CD4-positive, alpha-beta T cell treated with Interleukin-12 subunit alpha and Interleukin-12 subunit beta, for 1 hour (primary cell): ENCODE results near the gene WBP2.
A peak's percentile ranks its signal among the peaks of the same experiment; 100 is the strongest.

Experiments used
- DNase-seq: peaks from one replicate; pipeline ENCODE4 v3.0.0-alpha.2; 2020

The WBP2 gene

DNA sequence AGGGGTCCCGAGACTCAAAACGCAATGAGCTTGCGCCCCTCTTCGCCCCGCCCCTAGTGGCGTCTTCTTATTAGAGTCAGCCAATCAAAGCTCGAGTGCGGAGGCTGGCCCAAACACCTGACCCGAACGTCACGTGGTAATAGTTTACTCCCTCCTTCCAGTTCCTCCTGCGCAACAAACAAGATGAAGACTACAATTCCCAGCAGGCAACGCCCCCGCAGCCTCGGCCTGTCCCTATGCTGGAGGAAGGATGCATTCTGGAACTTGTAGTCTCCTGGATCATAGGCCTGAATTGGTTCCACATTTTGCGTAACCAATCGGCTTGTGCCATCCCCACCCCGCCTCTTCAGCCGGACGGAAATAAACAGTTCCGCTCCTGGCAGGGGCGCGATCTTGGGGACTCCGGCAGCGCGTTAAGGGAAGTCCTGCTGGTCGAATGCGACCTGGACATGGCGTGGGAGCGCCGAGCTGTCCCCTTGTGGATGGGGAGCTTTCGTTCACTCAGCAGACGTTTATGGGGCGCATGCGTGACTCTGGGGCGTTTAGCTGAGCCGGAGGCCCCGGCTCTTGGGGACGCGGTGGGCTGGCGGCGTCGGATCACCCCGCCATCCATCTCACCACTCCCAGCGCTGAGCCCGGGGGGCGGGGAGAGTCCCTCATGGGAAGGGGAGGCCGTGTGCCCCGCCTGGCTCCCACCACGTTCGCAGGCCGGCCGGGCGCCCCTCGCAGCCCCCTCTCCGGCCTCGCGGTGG lies at the start of gene WBP2:
Gene WBP2, minus strand, starts transcription at position 26 of the 752 bp plus-strand sequence. CDS start 38 bp downstream, outside the sequence.
- peak; percentile 99 for DNase-seq

DNA sequence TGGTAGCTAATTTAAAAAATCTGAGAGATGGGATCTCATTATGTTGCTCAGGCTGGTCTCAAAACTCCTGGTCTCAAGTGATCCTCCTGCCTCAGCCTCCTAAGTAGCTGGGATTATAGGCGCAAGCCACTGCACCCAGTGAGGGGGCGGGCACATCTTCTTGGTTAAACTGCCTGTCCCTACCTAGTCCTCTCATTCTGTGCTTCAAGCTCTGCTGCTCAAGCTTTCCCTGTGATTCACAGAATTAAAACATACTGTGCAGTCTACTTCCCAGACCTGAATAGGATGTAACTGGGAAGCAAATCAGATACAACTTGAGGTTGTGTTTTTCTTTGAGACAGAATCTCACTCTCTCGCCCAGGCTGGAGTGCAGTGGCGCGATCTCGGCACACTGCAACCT lies 47.3 kb upstream of the WBP2 start:
- DNase-seq = no peak

DNA sequence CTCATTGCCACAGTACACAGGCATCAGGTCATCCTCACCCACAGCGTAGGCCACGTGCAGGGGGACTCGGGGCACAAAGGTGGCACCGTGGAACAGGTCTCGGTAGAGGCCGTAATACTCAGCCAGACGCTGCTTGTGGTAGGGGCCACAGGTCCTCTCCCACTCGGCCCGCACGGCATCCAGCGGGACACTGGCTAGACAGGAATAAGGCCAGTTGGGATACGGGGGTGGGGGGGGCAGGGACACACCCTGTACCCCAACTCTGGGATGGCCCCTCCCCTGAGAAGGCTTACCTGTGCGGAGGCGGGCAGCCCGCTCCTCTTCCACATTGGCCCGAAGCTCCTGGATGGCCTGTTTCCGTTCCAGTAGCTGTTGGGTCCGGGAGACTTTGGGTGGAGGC lies 46.6 kb upstream of the WBP2 start:
- no peak for DNase-seq

DNA sequence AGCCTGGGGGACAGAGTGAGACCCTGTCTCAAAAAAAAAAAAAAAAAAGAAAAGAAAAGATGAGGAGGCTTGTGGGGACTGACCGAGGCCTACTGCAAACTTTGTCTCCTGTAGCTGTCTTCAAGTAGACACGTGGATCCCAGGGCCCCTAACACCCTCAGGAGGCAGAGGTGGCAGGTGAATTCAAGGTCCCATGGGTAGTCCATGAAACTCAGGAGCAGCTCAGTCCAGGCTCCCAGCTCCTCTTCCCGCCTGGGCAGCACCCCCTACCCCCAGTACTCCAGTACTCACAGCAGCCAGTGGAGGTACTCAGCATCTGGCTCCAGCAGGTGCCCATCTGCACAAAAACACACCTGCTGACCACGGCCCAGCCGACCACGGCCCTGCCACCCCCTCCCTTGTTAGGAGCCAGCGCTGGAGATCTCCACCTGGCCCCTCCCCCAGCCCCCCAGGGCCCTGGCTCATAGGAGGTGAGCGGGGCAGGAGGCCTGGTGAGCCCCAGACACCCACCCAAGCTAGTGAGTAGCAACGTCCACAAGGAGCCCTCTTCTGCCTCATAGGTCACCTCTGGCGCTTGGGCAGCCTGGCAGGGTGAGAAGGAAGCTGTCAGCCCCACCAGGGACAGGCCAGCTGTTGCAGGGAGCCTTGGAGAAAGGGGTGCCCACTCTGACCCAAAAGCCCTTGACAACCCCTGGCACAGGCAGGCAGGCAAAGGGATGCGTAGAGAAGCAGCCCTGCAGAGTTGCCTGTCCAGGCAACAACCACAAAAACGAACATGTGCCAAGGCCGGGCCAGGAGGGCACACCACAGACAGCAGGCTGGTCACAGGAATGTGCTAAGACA lies 45.8 kb upstream of the WBP2 start:
- no peak for DNase-seq

DNA sequence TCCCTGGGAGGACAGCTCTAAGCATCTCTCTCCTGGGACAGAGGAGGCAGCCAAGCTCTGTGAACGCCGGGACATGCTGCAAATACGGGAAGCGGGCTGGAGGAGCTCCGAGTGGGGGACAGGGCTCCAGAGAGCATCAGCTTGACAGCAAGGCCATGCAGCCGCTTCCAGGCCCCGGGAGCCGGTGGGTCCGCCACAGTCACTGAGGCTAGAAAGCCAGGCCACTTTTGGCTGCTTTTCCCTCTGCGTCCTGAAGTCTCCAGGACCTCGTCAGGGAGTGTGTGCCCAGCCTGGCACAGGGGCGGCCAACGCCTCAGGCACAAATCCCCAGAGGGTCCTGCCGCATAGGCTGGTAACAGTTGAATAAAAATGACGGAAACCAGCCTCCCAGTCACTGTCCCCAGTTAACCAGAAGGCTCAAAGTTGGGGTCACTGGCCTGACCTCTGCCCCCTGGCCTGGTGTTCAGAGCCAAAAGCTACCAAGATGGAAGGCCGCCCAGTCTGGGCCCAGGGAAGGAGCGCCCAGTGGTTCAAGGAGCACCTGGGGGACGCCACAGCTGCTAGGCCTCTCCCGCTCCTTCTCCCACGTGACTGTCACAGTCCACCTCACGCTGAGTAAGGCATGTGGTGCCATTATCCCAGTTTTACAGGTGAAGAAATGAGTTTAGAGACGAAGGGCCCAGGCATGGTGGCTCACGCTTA lies 44.8 kb upstream of the WBP2 start:
- DNase-seq = no peak

DNA sequence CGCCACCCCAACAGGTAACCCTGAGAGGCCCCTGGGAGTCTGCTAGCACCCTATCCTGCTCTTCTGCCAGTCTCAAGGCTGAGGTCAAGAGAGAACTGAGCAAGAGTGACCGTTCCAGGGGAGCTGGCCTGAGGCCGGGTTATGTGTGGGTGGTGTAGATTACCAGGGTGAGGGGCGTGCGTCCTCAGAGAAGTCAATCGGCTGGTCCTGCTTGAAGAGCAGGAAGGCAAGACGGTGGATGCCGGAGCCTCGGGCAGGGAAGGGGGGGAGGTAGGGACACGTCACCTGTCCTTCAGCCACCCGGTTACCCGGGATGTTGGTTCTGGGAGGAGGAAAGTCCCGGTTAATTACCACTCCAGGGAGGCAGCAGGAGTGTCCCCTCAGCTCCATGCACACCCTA lies 44.2 kb upstream of the WBP2 start:
- no peak for DNase-seq

DNA sequence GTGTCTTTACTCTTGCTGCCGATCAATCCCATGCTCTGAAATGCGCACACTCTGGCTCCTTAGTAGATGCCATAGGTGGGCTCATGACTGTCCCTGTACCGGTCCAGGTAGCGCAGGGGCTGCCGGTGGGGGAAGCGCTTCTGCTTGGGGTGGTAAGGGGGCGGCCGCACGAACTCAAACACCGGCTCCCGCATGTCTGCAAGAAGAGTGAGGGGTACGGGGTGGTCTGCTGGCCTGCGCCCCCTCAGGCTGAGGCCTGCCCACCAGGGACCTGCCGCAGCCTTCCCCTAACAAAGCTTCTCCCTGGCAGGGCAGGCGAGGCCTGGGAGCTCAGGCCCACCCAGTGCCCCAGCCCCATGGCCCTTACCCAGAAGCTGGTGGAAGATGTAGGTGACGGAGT lies 43.7 kb upstream of the WBP2 start:
- DNase-seq = no peak

DNA sequence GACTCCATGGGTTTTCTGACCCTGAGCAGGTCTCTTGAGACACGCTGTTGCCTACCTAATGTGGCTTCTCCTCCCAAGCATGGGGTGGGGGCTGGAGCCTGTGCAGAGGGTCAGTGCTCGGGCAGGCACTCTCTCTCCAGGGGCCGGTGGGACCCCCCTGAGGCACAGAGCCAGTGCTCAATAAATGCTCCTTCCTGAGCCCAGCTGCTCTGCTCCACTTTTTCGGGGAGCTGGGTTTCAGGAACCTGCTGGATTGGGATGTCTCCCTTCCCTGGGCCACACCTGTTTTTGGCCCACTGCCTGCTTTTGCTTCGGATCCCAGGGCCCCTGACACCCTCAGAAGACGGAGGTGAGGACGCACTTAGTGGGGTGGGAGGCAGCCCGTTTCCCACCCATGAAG lies 42.9 kb upstream of the WBP2 start:
- no peak for DNase-seq

DNA sequence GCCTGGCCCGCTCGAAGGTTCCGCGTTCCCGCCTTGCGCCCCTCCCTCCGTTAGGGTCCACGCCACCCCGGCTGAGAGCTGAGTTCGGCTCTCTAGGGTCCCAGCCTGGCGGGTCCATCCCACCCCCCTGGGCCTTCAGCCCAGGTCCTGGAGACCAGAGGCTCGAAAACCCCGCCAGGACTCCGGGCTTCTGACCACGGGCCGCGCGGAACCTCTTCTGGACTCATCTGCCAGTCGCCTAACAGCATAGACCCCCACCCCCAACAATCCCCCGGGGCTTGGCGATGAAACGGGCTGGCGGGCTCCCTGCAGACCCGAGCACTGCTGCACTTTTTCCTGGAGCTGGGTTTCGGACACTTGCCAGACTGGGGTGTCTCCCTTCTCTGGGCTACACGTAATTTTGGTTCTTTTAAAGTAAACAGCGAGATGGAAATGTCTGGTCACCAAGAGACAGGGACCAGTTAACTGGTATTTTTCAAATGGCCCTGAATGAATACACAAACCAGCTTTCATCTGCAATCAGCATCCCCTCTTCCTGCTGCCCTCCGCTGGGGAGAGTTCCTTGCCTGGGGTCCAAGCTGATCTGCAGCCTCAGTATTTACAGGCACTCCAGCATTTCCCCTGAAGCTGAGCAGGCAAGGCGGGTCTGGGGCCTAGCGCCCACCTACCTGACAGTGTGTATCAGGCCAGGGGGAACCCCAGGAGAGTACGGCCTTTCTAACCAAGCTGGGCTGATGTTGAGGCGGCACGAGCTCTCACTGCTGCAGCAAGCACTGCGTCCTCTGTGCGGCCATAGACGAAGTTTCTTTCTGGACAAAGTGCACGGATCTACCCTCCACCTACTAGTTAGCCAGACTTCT lies 42.3 kb upstream of the WBP2 start:
- DNase-seq = no peak

DNA sequence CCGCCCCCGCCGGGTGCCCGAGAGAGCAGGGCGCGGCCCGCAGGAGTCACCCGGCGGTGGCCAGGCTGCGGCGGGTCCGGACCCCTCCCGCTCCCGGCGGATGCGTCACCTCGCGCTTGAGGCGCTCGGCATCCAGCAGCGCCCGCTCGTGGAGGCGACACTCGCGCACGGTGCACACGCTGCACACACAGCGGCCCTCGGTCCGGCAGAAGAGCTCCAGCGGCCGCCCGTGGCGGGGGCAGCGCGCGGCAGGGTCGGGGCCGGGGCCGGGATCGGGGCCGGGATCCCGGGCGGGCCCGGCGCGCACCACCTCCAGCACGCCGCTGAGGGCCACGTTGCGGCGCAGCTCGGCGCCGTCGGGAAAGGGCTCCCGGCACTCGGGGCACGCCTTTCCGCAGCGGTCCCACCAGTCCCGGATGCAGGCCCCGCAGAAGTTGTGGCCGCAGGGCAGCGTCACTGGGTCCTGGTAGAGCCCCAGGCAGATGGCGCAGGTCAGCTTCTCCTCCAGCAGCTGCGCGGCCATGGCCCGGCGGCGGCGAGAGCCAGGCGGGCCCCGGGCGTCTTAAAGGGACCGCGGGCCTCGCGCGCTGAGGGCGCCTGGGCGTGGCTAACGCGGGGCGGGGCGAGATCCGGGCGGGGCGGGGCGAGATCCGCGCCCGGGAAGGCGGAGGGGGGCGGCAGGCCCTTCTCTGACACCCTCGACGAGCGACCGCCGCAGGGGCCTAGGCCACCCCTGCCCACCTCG lies 41.5 kb upstream of the WBP2 start, which contains the start of gene TRIM65:
Gene TRIM65, minus strand, starts transcription at position 537 of the 745 bp plus-strand sequence. Its CDS starts 14 bp downstream, at position 523.
- peak; percentile 82 for DNase-seq

DNA sequence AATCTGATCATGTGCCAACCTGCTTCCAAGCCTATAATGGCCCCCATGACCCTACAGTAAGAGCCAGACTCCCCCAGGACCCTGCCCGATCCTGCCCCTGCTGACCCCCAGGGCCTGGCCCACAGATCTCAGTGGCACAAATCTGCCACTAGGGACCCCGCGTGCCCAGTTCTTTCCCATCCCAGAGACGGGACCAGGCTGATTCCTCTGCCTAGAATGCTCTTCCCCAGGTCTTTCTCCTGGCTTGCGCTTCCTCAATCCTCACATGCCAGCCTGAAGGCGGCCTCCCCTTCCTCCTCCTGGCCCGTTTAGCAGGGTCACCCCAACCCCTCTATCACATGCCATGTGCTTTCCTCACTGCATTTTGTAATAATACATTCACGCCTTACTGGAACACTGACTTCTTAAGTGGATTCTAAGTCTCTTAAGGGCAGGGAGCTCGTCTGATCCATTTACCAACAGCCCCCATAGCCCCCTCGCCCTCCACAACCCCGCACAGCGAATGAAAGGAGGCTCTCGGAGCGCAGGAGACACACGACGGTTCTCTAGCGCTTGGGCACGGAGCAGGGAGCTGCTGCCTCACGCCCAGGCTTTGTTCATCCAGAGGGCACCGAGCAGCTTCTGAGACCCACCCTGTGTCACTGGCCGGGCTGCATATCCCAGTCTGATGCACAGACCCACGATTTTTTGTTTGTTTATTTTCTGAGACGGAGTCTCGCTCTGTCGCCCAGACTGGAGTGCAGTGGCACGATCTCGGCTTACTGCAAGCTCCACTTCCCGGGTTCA lies 40.4 kb upstream of the WBP2 start:
- DNase-seq = no peak

DNA sequence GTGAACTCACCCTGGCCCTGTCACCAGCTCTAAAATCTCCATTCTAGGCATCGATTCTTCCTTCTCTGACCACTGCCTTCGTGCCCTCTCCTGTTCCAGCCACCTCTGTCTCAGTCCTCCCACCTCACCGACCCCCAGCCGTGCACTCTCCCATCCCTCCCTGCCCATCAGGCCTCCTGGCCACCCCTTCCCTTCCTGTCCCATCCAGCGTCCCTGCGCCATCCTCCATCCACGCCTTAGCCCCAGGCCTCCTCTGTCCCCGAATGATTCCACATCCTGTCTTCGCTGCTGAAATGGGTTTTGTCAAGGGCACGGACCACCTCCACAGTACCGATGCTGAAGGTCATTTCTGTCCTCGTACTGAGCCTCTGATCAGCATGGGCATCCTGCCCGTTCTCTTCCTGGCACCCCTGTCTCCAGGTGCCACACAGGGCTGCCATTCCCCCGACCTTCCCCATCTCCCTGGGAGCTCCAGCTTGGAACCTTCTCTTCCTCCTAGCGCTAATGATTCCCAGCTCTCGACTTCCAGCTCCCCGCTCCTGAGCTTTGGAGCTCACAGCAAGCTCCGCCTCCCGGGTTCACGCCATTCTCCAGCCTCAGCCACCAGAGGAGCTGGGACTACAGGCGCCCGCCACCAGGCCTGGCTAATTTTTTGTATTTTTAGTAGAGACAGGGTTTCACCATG lies 39.1 kb upstream of the WBP2 start:
- no peak for DNase-seq

DNA sequence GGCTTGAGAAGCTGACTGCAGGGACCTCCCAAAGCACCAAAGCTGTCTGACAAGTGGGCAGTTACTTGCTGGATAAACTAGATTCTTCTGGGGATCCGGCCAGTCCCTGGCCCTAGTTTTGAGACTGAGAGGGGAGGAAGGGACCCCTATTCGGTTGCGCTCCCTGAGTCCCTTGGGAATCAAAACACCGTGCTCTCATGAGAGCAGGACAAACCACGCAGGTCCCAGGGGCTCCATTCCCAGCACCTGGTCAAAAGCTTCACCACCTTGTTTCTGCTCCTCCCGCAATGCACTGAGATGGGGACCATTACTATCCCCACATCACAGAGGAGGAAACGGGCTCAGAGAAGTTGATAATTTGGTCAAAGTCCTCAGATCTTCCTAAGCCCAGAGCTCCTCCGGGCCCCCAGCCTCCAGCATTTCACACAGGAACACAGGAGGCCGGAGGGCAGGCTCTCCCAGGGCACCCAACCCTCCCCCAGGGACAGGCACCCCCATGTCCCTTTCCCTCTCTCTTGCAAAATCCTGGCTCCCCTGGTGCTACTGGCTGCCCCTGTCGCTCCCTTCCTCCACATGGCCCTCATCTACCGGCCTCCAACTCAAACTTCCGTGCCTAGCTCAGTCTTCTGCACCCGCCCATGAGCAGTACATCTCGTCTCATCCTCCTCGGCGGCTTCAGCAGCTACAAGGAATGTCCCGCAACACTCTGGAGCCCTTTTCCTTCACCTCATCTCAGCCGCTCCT lies 38.3 kb upstream of the WBP2 start:
- DNase-seq = no peak

DNA sequence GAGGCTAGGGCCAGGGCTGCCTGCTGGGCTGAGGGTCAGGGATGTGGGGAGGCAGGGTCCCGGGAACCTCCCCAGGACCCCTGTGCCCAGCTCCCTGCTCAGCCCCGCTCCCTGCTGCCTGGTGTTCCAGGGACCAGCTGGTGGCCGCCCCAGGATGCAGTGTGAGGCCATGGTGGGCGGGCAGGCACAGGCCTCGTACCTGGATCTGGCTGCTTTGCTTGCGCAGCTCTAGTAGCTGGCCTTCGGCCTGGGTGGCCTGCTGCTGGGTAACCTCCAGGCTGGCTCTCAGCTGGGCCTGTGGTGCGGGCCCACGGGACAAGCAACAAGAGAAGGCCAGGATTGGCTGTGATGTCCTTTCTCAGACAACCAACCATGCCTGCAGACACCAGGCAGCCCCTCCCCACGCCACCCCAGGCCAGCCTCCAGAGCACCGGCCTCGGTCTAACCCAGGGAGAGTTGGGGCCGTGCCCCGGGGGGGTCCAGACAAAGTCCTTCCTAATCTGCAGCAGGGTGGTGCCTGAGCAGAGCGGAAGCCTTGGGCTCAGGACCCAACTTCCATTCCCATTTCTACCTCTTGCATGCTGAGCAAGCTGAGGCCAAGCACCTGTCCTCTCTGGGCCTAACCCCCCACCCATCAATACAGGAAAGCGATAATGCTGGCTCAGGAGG lies 37.6 kb upstream of the WBP2 start:
- DNase-seq = no peak

DNA sequence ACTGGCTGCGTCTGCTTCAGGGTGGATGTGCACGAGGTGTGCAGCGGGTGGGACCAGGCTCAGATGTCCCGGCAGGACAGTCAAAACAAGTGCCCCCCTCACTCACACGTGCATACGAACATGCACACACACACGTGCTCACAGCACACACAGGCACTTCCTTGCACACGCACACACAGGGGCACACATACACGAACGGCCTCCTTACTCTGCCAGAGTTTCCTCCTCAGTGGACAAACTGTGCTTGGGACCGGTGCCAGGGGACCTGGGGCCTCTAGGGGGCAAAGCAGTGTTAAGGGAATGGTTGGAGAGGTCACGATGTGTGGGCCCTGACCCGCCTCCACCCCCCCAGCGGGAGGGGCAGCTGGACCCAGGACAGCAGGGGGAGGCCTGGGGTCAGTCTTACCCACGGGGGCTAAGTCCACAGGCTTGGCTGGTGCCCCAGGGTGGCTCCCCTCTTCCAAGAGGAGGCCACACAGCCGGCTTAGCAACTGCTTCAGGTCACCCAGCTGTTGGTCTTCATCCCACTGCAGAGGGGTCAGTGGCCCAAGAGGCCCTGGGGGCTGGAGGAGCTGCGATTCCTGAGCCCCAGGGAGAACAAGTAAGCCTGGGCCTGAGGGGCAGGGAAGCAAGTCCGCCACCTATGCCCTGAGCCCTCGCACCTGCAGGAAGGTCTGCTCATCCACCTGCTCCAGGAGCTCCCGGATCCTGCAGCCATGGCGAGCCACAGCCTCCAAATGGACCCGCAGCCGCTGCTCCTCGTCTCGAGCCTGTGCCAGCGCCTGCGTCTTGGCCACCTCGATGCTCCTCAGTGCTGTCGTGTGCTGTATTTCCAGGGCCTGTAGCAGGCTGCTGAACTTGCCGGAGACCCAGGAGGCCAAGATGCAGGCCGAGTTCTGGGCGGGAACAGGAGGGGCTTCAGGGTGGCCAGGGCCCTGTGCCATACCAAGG lies 36.7 kb upstream of the WBP2 start:
- no peak for DNase-seq

DNA sequence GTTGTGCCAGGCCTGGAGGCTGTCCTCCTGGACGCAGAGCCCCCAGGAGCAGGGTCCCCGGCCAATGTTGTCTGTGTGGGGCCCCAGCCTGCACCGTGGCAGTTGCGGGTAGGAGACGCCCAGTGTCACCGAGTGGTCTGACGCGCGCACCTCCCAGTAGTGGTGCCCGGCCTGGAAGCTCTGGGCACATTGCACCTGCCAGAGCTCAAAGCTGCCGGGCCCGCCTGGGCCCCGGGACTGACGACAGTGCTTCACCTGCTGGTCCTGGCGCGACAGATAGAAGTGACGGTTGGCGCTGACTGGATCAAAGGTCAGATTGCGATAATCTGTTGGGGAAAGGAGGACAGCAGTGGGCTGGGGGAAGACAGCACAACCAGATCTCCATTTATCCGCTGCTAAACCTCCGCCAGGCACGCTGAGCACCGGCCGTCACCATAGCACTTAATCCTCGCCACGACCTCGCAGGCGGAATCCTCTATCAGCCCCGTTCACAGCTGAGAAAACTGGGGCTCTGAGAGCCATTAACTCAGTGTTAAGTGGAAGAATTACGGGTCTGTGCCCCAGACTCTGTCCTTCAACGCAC lies 36.0 kb upstream of the WBP2 start:
- no peak for DNase-seq

DNA sequence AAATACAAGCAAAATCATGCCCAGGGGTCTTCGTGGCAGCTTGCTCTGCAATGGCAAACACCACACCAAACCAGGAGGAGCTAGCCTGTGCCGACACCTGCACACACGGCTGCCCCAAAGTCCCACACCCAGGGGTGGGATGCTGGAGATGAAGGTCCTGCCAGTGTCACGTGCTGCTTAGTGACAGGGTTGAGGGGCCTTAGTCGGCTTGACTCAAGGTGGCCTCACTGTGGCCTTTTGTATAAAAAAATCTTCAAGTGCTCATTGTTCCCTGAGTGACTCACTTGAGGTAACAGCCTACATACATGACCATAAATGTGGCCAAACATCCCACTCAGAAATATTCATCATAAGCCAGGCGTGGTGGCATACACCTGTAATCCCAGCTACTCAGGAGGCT lies 34.3 kb upstream of the WBP2 start:
- no peak for DNase-seq
